ENCODE results near the gene MSANTD1.

The MSANTD1 gene

DNA sequence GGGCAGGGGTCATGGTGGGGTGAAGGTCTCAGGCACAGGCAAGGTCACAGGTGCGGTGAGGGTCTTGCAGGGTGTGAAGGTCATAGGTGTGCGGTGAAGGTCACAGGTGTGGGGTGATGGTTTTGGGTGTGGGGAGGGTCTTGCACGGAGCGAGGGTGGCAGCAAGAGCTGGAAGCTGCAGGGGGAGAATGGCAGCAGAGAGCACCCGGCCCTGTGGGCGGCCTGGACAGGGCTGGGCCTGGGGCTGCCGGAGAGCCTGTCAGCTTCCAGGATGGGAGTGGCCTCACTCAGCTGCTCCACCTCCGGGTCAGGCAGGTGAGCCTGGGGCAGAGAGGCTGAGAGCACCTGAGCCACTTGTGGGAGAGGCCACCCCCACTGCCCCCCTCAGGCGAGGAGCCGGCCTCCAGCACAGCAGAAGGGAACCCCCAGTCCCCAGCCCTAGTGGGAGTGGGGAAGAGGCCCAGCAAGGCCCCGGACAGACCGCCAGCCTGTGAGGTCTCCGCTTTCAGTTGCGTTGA, 1.5 kb downstream of the MSANTD1 start:
- no peak for DNase-seq

DNA sequence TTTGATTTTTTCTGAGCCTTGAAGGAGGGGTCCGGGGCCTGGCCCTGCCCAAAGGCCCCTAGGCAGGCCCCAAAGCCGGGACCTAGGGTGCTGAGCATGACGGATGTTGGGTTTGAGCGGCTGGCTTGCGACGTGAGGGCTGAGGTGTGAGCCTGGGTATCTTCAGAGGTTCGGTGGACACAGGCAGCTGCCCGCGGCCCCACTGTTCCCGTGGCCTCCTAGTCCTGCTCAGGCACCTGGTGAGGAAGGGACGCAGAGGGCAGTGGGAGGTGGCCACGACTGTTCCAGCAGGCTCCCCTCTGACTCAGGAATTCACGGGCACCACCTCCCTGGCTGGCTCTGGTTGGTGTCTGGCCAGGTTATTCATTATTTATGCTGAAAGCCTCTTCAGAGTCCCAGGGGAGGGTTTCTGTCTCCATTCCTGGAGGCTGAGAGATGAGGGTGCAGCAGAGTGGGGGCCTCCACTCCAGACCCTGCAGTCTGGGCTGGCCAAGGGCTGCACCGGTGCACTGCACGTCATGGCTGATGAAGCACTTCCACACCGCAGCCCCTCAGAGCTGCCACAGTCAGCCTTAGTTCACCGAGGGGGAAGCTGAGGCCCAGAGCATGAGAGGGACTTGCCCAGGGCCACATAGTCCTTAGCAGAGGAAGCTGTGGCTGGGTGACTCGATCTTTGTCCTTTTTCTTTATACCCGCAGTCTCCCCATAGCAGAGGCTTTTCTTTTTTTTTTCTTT, 2.2 kb downstream of the MSANTD1 start:
- no peak for DNase-seq

DNA sequence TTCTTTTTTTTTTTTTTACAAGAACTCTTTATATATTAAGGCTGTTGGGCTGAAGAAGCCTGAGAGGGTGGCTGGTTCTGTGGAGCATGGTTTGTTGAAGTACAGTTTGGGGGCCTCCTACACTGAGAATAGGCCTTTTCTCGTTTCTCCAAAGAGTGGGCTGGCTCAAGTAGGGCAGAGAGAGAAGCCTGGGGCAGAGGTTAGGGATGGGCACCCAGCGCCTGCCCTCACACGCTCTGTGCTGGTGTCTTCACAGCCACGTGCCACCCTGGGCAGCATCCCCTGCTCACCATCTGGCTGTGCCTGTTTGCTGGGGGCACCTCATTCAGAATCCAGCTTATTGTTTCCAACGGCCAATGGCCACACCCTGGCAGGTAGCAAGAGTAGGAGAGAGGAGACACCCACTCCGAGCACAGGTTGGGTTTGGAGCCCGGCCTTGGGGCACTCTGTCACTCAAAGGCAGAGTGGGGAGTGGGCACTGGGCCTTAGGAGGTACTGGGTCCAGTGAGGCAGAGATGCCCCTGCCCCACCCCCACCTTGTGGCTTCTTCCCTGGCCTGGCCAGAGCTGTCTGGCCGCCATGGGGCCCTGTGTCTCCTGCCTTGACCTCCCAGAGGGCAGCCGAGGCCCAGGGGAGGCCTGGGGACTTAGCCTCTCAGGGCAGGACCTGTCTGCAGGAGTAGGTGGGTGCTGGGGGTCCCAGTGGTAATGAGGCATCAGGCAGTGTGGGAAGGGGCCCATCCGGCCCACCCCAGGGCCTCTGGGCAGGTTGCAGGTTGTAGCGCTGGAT, 2.9 kb downstream of the MSANTD1 start:
- DNase-seq: no peak

DNA sequence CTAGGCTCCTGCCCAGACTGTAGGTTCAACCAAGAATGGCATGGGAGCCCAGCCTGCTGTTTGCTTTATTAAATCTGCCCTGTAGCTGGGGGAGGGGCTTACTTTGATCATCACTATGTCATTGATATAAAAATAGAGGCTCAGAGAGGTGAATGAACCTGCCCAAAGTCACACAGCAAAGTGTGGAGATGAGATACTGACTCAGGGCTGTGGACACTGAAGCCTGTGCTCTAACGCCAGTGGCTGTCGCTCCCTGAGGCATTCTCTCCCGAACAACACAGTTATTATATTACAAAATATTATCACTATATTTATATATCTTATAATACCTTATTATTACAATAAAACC, 3.5 kb downstream of the MSANTD1 start:
- no peak for DNase-seq

DNA sequence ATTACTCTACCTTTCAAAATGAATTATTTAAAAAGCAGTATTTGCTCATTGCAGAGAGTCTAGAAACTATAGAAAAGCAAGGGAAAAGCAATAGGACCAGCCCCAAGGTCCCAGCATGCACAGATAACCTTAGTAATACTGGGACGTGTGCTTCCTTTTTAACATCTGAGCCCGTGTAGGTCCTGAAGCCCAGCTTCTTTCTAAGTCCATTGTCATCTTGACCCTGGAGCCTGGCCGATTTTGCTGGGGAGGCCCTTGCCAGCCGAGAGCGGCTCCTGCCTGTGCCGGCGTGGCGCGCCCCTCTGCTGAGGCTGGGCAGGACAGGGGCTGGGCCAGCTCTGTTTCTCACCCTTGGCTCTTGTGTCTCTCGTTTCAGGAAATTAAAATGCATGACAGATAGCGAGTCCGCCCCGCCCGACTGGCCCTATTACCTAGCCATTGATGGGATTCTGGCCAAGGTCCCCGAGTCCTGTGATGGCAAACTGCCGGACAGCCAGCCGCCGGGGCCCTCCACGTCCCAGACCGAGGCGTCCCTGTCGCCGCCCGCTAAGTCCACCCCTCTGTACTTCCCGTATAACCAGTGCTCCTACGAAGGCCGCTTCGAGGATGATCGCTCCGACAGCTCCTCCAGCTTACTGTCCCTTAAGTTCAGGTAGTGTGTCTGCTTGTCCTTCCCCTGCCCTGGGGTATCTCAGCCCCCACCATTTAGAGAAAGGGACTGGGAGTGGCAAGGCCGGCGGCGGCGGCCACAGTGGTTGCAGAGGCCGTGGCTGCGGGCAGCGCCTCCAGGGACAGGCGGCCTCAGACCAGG, 4.1 kb downstream of the MSANTD1 start:
- no peak for DNase-seq

DNA sequence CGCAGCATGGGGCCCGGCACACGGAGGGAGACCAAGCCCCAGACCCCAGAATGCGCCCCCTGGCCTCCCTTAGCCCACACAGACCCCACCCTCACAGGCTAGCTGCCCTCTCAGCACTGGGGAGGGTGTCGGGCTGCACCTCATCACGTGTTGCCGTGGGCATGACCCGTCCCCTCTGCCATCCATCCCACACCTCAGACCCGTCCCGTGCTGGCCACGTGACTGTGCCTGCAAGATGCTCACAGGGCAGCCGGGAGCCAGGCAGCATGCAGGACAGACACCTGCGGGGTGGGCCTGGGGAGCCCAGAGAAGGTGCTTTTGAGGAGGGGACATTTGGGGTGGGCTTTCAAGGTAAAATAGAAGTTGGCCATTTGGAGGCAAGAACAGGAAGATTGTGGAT, 4.8 kb downstream of the MSANTD1 start:
- no peak for DNase-seq

DNA sequence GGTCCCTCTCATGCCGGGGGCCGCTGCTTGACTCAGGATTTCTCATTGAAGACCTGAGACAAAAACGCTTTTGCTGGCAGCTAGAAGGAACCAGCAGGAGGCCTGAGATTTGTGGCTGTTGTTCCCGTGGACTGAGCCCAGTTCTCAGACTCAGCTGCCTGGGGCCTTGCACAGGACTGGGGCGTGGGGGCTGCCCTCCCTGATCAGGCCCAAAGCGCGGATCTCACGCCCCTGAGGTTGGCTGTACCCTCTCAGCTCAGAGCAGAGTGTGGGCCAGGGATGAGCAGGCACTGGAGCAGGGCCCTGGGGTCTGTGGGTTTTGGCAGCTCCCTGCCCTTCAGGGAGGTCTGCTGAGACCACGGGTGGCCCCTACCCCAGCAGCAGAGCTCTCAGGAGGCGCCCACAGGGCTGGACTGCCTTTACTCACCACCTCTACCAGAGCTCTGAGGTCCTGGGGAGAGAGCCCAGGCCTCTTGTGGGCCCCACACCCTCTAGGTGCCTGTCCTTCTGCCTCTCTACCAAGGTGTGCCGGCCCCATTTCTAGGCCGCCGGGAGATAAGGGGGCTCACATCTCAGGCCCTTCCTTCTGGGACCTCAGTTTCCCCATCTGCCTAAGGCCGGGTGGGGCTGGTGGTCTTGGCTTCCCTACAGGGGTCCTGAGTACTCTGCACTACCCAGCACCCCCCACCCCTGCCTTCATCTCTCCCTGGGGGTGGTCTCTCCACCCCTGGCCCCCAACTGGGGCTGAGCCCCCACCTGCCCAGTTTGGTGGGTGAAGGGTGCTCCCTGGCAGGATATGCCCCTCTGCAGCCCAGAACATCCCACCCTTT, 5.6 kb downstream of the MSANTD1 start:
- no peak for DNase-seq

DNA sequence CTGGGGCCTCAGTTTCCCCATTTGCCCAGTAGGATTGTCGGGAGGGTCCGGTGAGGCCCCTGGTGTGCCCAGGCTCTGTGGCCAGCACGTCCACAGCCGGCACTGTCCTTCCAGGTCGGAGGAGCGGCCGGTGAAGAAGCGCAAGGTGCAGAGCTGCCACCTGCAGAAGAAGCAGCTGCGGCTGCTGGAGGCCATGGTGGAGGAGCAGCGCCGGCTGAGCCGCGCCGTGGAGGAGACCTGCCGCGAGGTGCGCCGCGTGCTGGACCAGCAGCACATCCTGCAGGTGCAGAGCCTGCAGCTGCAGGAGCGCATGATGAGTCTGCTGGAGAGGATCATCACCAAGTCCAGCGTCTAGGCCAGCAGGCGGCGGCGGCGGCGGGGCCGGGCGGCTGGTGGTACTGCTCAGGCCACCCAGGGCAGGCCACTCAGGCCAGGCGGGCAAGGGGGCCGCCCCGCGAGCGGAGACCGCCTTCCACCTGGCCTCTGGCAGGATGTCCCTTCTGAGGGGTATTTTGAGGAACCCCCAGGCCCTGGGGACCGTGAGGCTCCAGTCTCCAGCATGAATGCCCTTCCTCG, 6.7 kb downstream of the MSANTD1 start:
- no peak for DNase-seq

DNA sequence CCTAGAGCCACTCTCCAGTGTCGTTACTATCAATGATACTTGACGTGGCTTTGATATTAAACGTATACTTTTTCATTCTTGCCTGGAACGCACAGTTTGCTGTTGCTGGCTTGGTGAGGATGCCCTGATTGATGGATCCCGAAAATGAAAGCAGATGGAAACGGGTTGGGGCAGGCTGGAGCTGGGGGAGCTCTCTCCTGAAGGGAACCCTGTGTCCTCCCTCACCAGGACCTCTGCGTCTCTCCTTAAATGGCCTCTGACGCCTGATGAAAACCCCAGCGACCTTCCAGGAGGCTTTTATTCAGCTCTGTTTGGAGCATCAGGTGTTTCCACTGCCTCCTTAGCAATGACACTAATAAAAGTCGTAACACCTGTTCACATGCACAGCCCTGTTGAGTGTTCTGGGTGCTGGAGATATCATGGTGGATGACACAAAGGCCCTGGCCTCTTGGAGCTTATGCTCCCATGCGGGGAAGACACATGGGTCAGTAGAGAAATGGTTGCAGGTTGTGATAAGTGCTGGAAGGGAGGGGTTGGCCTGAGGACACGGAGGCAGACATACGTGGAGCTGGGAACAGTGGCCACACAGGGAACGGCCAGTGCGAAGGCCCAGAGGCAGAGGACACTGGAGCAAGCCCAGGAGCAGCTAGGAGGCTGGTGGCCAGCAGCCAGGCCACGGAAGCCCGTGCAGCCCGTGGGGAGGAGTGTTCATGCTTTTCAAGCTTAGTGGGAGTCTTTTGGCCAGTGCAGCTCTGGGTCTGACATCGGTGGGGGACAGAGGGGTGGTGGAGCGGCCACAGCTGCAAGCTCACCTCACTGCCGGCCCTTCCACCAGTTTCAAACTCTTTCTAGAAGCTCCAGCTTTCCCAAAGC, 7.5 kb downstream of the MSANTD1 start:
- DNase-seq: no peak

DNA sequence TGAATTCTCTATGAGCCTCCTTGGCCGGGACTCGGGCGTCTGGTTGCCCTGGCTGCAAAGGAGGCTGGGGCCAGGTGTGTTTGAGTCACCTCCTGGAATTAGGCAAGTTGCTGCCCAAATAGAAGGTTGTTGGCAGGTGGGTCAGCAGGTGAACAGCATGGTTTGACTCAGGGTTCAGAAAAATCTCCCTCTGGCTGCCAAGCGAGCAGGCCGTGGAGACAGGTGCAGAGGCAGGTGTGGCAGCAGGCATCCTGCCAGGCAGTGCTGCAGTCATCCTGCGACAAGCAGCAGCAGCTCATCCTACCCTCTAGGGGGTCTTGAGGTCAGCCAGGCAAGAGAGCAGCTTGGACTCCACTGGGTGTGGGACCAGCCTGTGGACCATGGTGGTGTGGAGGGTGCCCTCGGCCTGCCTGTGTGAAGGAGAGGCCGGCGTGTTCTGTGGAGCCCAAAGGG, 8.2 kb downstream of the MSANTD1 start:
- DNase-seq: no peak

DNA sequence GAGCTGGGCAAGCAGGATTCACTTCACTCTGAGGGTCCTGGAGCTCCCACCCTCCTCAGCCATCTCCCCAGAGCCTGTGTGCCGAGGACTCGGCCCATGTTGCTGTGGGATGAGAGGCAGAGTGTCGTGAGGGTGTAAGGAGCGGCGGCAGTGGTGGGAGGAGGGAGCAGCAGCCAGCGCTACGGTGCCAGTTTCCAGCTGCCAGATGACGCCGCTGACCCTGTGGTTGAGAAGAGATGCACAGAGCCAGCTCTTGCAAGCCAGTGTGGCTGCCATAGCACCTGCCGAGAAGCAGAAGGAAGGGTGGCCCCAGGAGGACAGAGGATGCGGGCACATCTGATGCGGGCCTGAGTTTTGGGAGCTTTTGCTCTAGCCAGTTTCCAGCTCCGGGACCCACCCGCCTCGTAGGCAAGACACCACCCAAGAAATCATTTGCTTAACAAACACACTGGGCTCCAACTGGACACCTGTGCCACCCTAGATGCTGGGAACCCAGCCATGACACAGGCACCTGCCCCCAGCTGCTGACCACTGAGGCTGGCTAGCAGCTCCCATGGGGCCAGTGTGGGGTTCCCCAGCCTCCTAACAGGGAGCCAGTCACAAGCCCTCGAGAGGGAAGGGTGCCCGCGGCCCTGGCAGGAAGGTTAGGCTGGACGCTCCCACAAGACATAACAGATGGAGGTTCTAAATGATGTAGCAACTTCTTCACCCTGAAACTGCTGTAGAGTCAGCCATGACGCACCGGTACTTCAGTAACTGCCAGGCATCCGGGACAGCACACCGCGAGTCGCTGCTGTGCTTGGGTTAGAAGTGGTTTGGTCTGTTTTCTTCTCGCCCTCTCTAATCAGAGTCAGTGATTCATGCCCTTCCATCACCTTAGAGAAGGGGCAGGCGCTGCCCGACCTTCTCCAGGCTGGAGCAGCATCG, 8.9 kb downstream of the MSANTD1 start:
- DNase-seq: no peak

DNA sequence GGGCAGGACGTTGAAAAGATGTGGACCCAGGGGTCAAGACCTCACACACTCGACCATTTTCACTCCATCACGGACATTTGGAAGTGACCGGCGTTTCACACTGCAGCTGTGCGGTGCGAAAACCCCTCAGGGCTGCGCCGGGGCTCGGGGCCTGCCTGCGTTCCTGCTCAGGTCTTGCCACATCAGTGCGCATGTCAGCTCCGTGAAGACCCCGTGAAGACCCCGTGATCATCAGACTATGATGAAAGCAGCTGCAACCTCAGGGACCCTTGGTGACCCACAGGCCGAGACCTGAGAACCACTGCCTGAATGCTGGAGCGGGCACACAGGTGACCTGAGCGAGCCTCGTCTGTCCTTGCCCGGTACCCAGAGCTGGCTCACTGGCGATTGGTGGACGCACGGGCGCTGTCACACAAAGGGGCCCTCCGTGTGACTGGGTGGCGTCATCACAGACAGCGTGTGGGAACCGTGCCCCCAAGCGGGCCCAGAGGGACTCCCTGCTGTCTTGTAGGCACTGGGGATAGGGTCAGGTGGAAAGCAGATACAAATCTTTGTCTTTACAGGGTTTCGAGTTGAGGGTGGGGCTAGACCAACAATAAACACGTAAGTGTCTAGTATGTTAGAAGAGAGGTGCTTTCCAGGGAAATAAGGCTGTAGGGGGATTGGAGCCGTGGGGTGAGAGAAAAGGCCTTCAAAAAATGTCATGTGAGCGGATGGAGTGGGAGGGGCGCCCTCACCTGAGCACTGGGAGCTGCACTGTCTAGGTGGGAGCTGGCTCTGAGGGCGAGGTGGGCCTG, 12.7 kb downstream of the MSANTD1 start:
- DNase-seq: no peak

DNA sequence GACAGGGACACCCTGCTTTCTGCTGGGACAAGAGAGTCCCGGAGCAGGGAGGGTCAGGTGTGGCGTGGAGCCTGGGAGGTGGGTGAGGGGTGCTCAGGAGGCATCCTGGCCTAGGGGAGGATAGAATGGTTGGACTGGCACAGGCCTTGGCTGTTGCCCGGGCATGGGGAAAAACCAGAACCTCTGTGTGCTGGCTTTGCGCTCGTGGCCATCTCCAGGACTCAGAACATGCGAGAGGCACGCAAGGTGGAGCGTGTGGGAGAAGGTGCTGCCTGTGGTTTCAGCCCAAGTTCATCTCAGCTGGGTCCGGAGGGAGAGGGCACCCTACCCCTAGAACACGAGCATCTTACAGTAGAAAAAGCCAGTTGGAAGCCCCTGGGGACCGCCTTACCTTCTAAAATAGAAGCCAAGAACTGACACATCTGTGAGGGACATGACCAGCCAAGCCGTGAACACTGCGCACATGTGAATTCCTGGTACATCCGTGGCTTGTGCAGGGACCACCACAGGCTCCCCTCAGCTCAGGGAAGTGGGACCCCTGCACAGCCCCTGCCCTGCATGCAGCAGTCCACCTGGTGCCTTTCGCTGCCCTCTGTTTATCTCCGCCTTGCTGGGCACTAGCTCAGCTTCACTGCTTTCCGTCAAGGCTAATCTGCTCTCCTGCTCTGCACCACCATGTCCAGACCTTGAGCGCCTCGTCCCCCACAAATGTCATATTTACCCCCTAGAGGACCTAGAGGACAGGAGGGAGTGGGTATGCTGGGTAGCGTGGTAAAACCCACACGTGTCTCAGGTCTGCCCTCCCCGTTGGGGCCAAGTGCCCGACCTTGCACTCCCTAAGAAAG, 13.5 kb downstream of the MSANTD1 start:
- no peak for DNase-seq

DNA sequence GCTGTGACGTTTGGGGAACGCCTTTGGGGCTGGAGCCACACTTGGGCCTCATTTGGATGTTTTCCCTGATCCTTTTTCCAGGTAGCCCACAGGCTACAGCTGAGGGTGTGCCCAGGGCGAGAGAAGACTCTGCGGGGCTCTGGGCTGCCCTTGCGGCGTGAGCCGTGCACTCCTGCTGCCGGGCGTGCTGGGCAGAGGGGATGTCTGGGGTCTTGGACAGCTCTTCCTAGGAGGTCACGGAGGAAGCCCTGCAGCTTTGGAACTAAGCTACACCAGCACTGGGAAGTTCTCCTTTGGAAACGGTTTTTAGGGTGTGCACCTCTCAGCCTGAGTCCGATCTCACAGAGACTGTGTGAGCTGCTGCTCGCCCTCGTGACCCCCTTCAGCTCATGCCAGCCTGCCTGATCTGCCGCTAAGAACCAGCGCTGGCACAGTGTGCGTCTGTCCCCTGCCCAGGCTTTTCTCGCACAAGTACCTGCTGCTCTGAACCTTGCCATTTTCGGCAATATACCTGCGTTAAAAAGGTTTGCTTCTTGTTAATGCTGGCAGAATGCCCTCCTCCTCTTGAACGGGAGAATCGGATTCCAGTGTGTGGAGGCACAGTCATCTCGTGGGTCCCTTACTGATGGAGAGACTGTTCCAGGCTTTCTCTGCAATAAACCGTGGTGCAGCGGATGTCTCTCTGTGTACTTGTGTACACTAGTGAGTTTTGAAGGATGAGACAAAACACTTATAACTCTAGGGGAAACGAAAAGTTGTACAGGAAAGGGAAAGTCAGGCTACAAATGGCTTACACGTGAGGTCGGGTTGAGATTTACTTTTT, 14.3 kb downstream of the MSANTD1 start:
- DNase-seq: no peak

DNA sequence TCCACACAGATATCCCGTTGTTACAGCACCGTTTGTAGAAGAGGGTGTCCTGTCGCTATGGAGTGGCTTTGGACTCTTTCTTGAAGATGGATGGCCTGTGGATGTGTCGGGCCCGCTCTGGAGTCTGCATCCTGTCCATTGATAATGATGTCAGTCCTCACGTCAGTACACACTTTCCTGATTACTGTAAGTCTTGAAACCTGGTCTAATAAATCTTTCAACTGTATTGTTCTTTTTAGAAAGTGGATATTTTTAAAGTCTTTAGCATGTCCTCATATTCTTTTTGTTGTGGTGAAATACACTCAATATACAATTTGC, 14.9 kb downstream of the MSANTD1 start:
- no peak for DNase-seq

DNA sequence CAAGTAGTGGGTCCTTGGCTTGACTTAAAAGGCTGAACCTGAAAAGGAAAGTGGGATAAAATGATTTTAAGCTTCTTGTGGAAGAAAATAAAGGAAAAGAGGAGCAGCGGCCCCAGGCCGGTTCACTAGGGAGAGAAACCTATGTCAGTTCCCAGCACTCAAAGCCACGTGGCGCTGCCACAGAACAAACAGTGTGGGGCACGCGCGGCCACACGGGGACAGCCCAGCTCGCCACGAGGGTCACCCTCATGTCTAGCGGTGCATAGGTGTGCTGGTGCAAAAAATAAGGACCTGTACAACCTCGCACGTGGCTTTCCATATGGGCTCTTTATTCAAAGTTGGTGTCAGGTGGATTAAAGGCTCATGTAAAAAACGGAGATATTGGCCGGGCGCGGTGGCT, 17.1 kb downstream of the MSANTD1 start:
- no peak for DNase-seq

All from activated gamma-delta T cell (primary cell).